PC-3 (cell line): Measurements from ENCODE around the gene SEPHS1. TPM values are rescaled to one million over a fixed set of nuclear protein-coding genes. Genes with fewer than 3 reads are reported as not detected.

Experiments
- ATAC-seq: fragments of 200-7000 bp; cut with Tn5 transposase; 2 replicates; pipeline ENCODE4 v1.9.1; 2020; ENCODE audit warnings: mild to moderate bottlenecking, moderate library complexity
- BruUV-seq: library from RNA; stranded (reverse); fragments of 400-500 nt; replicated peaks from 2 replicates; lab custom pipeline; 2021; lab: Mats Ljungman, UMichigan
- CTCF ChIA-PET: fragments of 300-600 bp; sonication (Branson Sonifier 250); formaldehyde crosslinking; loops from one replicate; lab custom pipeline; 2022; ENCODE audit warnings: antibody characterized with exemption; lab: Charles Lee
- POLR2A ChIA-PET: fragments of 300-600 bp; sonication (Branson Sonifier 250); formaldehyde crosslinking; loops from one replicate; lab custom pipeline; 2022; ENCODE audit warnings: antibody characterized with exemption; ENCODE audit not compliant: unreplicated experiment; lab: Charles Lee
- DNase-seq: peaks from one replicate; pipeline ENCODE4 v3.0.0-alpha.2; 2015
- H2AFZ ChIP-seq: fragments of 300-600 bp; sonication (generic); 2 replicates; pipeline ENCODE4 v1.6.0; 2016; ENCODE audit warnings: antibody characterized with exemption, low read length
- H3F3A ChIP-seq: fragments of 300-600 bp; sonication (generic); one replicate; pipeline ENCODE4 v1.6.0; 2017; ENCODE audit warnings: antibody characterized with exemption, low read length, control low read depth, mild to moderate bottlenecking; ENCODE audit not compliant: unreplicated experiment
- H3K27ac ChIP-seq: fragments of 300-600 bp; sonication (generic); 2 replicates; pipeline ENCODE4 v1.5.1; 2016; ENCODE audit warnings: mild to moderate bottlenecking, low read length
- H3K27me3 ChIP-seq: fragments of 300-600 bp; sonication (generic); 2 replicates; pipeline ENCODE4 v1.6.1; 2016; ENCODE audit warnings: low read length, mixed read lengths
- H3K36me3 ChIP-seq: fragments of 300-600 bp; sonication (generic); 2 replicates; pipeline ENCODE4 v1.6.1; 2016; ENCODE audit warnings: low read depth, mixed run types, low read length, mixed read lengths
- H3K4me1 ChIP-seq: fragments of 300-600 bp; sonication (generic); 2 replicates; pipeline ENCODE4 v1.5.1; 2016; ENCODE audit warnings: low read length; ENCODE audit not compliant: insufficient read depth
- H3K4me2 ChIP-seq: fragments of 300-600 bp; sonication (generic); 2 replicates; pipeline ENCODE4 v1.6.0; 2016; ENCODE audit warnings: low read length
- H3K4me3 ChIP-seq: fragments of 300-600 bp; sonication (generic); 2 replicates; pipeline ENCODE4 v1.5.1; 2016; ENCODE audit warnings: mild to moderate bottlenecking, low read length, mixed read lengths
- H3K79me2 ChIP-seq: fragments of 300-600 bp; sonication (generic); 2 replicates; pipeline ENCODE4 v1.6.1; 2017; ENCODE audit warnings: low read length, mixed read lengths
- H3K9ac ChIP-seq: fragments of 300-600 bp; sonication (generic); 2 replicates; pipeline ENCODE4 v1.6.0; 2016; ENCODE audit warnings: mild to moderate bottlenecking, low read length
- H3K9me2 ChIP-seq: fragments of 300-600 bp; sonication (generic); replicated peaks from 2 replicates; pipeline ENCODE4 v1.6.1; 2016; ENCODE audit warnings: mixed run types, low read length, mixed read lengths
- H3K9me3 ChIP-seq: fragments of 300-600 bp; sonication (generic); 2 replicates; pipeline ENCODE4 v1.6.1; 2016; ENCODE audit warnings: low read length, mixed read lengths
- H4K20me1 ChIP-seq: fragments of 300-600 bp; sonication (generic); 2 replicates; pipeline ENCODE4 v1.6.1; 2016; ENCODE audit warnings: low read length, mixed read lengths
- CTCF ChIP-seq: fragments of 300-600 bp; sonication (generic); conservative IDR thresholded peaks from 2 replicates; pipeline ENCODE4 v1.5.1; 2017; ENCODE audit warnings: antibody characterized with exemption, low read depth, mild to moderate bottlenecking, low read length
- EZH2 ChIP-seq: fragments of 300-600 bp; sonication (generic); IDR thresholded peaks from one replicate; pipeline ENCODE4 v1.6.1; 2017; ENCODE audit warnings: antibody characterized with exemption, mild to moderate bottlenecking, low read length; ENCODE audit not compliant: unreplicated experiment
- EZH2phosphoT487 ChIP-seq: fragments of 300-600 bp; sonication (generic); IDR thresholded peaks from 2 replicates; pipeline ENCODE4 v1.6.1; 2018; ENCODE audit warnings: mild to moderate bottlenecking, antibody characterized with exemption, low read length, borderline replicate concordance
- intact Hi-C: fragments of 100-400 bp; cut with micrococcal nuclease; formaldehyde crosslinking; loops from 2 replicates; pipeline ENCODE4 v1.9.0; 2023
- total RNA-seq: library from RNA; depleted of rRNA; stranded (reverse); fragments of >200 nt; gene quantifications from 2 replicates; pipeline ENCODE4 v1.2.3, GENCODE V29; 2014

The SEPHS1 gene
- total RNA-seq, 1 experiment from 2014 or later = 42.5 TPM

GRCh38 chr10:13392701-13393100 is 44.6 kb upstream of the SEPHS1 start:
- POLR2A ChIA-PET = no interaction called here
- intact Hi-C loops = no loop called here
- H3K9ac ChIP-seq = no peak overlapping the region
- no peak overlapping the region for H3K4me2 ChIP-seq
- no peaks in the 10 kb centered on the region for H3K9me3 ChIP-seq
- H3K27me3 ChIP-seq = no peaks in the 10 kb centered on the region
- BruUV-seq = no TSS peak
- H3F3A ChIP-seq = no peaks in the 10 kb centered on the region
- DNase-seq = no peak
- H3K36me3 ChIP-seq = no peaks in the 10 kb centered on the region
- H2AFZ ChIP-seq = no peak overlapping the region
- no peaks in the 10 kb centered on the region for H4K20me1 ChIP-seq
- CTCF ChIA-PET = no interaction called here
- no peak overlapping the region for H3K27ac ChIP-seq
- ATAC-seq = no peak
- no peaks in the 10 kb centered on the region for H3K79me2 ChIP-seq
- no peaks in the 10 kb centered on the region for H3K4me1 ChIP-seq
- TF ChIP-seq EZH2 (no peak), EZH2phosphoT487 (no peak), CTCF (no peak)
- H3K9me2 ChIP-seq = no peaks in the 10 kb centered on the region
- H3K4me3 ChIP-seq = no peak overlapping the region

GRCh38 chr10:13390604-13391522 is 42.8 kb upstream of the SEPHS1 start:
- no TSS peak for BruUV-seq
- no peaks in the 10 kb centered on the region for H3F3A ChIP-seq
- no peak overlapping the region for H3K9ac ChIP-seq
- H3K4me1 ChIP-seq = no peaks in the 10 kb centered on the region
- no peaks in the 10 kb centered on the region for H3K79me2 ChIP-seq
- intact Hi-C loops = no loop called here
- H3K27me3 ChIP-seq = no peaks in the 10 kb centered on the region
- no peak overlapping the region for H3K4me2 ChIP-seq
- no peak for TF ChIP-seq CTCF
- no peak for TF ChIP-seq EZH2phosphoT487
- no peak for TF ChIP-seq EZH2
- POLR2A ChIA-PET = no interaction called here
- CTCF ChIA-PET = no interaction called here
- no peak overlapping the region for H3K27ac ChIP-seq
- no peak overlapping the region for H3K4me3 ChIP-seq
- no peak overlapping the region for H2AFZ ChIP-seq
- ATAC-seq (no peak), DNase-seq (no peak)
- no peaks in the 10 kb centered on the region for H3K36me3 ChIP-seq
- no peaks in the 10 kb centered on the region for H3K9me2 ChIP-seq
- no peaks in the 10 kb centered on the region for H4K20me1 ChIP-seq
- H3K9me3 ChIP-seq = no peaks in the 10 kb centered on the region
